Activated CD8-positive, alpha-beta T cell treated with anti-CD3 and anti-CD28 coated beads for 36 hours (primary cell): ENCODE results near the gene CD6. TPM values are rescaled to one million over a fixed set of nuclear protein-coding genes. Genes with fewer than 3 reads are reported as not detected.

Experiments
- ATAC-seq: fragments of 200-7000 bp; cut with Tn5 transposase; one replicate; pipeline ENCODE4 v1.10.0; 2021; ENCODE audit warnings: mild to moderate bottlenecking, moderate library complexity
- CTCF ChIA-PET: fragments of 350-600 bp; sonication (Branson Sonifier 250); formaldehyde crosslinking; loops from one replicate; lab custom pipeline; 2021; ENCODE audit warnings: antibody characterized with exemption; lab: Charles Lee
- POLR2A ChIA-PET: fragments of 350-600 bp; sonication (Branson Sonifier 250); formaldehyde crosslinking; loops from one replicate; lab custom pipeline; 2021; ENCODE audit warnings: antibody characterized with exemption; lab: Charles Lee
- DNase-seq: peaks from one replicate; pipeline ENCODE4 v3.0.0-alpha.2; 2020
- H3K27ac Mint-ChIP-seq: one replicate; pipeline ENCODE4 v1.8.0; 2021; ENCODE audit warnings: mild to moderate bottlenecking, mixed read lengths
- H3K27me3 Mint-ChIP-seq: one replicate; pipeline ENCODE4 v1.8.0; 2021; ENCODE audit warnings: mixed read lengths
- H3K36me3 Mint-ChIP-seq: one replicate; pipeline ENCODE4 v1.8.0; 2021; ENCODE audit warnings: low read depth, mixed read lengths
- H3K4me1 Mint-ChIP-seq: one replicate; pipeline ENCODE4 v1.8.0; 2021; ENCODE audit warnings: low read depth, mixed read lengths
- H3K4me3 Mint-ChIP-seq: one replicate; pipeline ENCODE4 v1.8.0; 2021; ENCODE audit warnings: mild to moderate bottlenecking, moderate library complexity, mixed read lengths
- H3K9me3 Mint-ChIP-seq: one replicate; pipeline ENCODE4 v1.8.0; 2021; ENCODE audit warnings: mixed read lengths
- intact Hi-C: fragments of 100-400 bp; cut with micrococcal nuclease; formaldehyde crosslinking; loops from one replicate; pipeline ENCODE4 v1.10.0; 2022
- total RNA-seq, 2 experiments: library from RNA; stranded (reverse); gene quantifications; one replicate each; pipeline ENCODE4 v1.2.3, GENCODE V29; 2021
- TF ChIP-seq, protein P1 (sequence below): fragments of 200-600 bp; IDR thresholded peaks from one replicate; pipeline ENCODE4 v1.8.0; 2022; ENCODE audit warnings: antibody characterized with exemption, mild to moderate bottlenecking

The CD6 gene
- total RNA-seq, 2 experiments from 2014 or later = 196 to 201 TPM

DNA sequence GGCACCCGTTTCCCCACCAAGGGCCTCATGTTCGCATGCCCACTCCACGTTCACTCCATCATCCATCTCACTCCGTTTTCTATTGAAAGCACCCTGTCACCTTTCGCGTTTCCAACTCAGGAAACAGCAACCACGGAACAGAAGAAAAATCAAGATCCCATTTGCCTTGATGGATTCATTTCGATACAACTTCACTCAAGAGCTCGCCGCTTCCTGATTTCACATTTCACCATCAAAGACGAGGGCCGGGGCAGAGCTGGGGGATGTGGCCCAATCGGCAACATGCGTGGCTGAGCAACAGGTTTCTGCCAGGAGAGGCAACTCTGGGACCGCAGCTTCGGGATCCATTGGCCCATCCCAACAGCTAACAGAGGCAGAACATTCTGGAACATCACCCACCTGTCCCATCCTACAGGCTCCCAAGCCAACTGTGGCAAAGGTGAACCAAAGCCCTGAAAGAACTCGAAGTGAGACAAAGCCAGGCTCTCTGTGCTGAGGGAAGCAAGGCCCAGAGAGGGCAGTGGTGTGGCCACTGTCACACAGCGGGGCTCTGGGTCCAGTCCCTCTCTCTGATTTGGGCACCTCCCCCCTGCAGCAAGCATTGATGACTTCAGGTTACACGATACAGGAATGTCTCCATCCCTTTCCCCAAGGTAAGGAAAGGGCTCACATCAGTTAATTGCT, 94.6 kb downstream of the CD6 start:
- peak; percentile 74 for DNase-seq
- H3K4me3 Mint-ChIP-seq = peak overlapping the region; percentile 3
- ChIA-PET CTCF (interaction anchor here (0.6 to 1.0 kb wide), 2 partner anchors 46 to 213 kb away, joined by 3 to 5 read pairs; no protein-coding TSS in a partner anchor), POLR2A (interaction anchor here (0.8 to 3.2 kb wide), 14 partner anchors 9 to 95 kb away, joined by 3 to 15 read pairs (median 4); partner anchors contain the start of genes CD5 and CD6)
- ATAC-seq = no peak
- peak overlapping the region; percentile 61 for H3K27ac Mint-ChIP-seq
- TF ChIP-seq, protein P1, sequence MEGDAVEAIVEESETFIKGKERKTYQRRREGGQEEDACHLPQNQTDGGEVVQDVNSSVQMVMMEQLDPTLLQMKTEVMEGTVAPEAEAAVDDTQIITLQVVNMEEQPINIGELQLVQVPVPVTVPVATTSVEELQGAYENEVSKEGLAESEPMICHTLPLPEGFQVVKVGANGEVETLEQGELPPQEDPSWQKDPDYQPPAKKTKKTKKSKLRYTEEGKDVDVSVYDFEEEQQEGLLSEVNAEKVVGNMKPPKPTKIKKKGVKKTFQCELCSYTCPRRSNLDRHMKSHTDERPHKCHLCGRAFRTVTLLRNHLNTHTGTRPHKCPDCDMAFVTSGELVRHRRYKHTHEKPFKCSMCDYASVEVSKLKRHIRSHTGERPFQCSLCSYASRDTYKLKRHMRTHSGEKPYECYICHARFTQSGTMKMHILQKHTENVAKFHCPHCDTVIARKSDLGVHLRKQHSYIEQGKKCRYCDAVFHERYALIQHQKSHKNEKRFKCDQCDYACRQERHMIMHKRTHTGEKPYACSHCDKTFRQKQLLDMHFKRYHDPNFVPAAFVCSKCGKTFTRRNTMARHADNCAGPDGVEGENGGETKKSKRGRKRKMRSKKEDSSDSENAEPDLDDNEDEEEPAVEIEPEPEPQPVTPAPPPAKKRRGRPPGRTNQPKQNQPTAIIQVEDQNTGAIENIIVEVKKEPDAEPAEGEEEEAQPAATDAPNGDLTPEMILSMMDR = no peak
- no peaks in the 10 kb centered on the region for H3K9me3 Mint-ChIP-seq
- intact Hi-C loops = loop anchor here (5.0 kb wide), 1 partner anchor 46 kb away; no protein-coding TSS in a partner anchor
- peaks cover 83% of the 10 kb centered on the region for H3K4me1 Mint-ChIP-seq
- no peaks in the 10 kb centered on the region for H3K27me3 Mint-ChIP-seq
- peaks cover 60% of the 10 kb centered on the region for H3K36me3 Mint-ChIP-seq

DNA sequence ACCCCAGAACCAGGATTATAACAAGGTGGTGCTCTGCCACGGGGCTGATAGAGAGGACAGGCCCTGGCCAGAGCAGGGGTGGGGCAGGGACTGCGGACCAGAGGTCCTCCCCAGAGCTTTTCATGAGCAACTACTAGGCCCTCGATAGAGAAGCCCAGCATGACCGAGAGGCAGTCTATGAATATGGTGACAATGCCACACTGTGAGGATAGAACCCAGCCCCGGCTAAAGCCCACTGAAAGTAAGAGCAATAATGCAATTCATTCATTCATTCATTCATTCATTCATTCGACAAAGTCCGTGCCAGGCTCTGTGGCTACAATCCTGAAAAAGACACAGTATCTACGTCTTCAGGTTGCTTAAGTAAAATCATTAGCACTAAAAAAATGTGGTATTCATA, 95.2 kb downstream of the CD6 start:
- Mint-ChIP-seq H3K36me3 (peaks cover 63% of the 10 kb centered on the region), H3K9me3 (no peaks in the 10 kb centered on the region), H3K27ac (no peak overlapping the region), H3K4me3 (no peak overlapping the region), H3K27me3 (no peaks in the 10 kb centered on the region), H3K4me1 (peaks cover 84% of the 10 kb centered on the region)
- CTCF ChIA-PET = interaction anchor here (0.6 to 1.1 kb wide), 6 partner anchors 15 to 213 kb away, joined by 3 to 5 read pairs (median 3); no protein-coding TSS in a partner anchor
- DNase-seq (no peak), ATAC-seq (no peak)
- intact Hi-C loops = loop anchor here (5.0 kb wide), 1 partner anchor 46 kb away; no protein-coding TSS in a partner anchor
- POLR2A ChIA-PET = interaction anchor here (0.8 to 3.2 kb wide), 14 partner anchors 10 to 203 kb away, joined by 3 to 15 read pairs (median 4); partner anchors contain the start of genes CD5 and CD6
- TF ChIP-seq, protein P1 = no peak

DNA sequence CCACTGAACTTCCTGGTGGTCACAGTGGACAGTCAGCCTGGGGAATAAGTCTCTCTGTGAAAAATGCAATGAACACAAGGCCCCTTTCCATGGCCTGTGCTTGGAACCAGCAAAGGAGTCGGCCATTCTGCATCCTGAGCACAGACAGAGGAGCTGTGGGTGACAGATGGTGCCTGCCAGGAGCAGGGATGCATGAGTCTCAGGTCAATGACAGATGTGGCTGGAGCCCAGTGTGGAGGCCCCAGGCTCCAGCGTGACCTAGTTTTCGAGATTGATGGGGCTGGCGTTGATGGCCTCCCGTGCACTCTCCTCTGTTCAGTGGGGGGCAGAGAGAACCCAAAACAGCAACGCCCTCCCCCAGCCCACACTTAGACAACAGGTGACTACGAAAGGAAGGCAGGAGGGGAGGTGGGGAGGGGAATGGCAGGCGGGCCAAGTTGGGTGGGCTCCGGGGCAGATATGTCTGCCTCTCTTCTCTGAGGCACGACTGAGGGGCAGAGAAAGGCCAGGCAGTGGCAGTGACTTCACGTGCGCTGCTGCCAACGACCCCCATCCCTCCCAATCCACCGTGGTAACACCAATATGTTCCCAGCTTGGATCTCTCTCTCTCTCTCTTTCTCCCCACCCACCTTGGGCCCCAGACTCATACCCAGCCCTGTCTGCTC, 96.4 kb downstream of the CD6 start:
- Mint-ChIP-seq H3K4me1 (peaks cover 87% of the 10 kb centered on the region), H3K36me3 (peaks cover 67% of the 10 kb centered on the region), H3K4me3 (no peak overlapping the region), H3K9me3 (no peaks in the 10 kb centered on the region), H3K27ac (no peak overlapping the region), H3K27me3 (no peaks in the 10 kb centered on the region)
- ChIA-PET CTCF (interaction anchor here (0.7 to 1.1 kb wide), 3 partner anchors 23 to 74 kb away, joined by 3 read pairs; no protein-coding TSS in a partner anchor), POLR2A (interaction anchor here (0.8 to 3.2 kb wide), 9 partner anchors 10 to 204 kb away, joined by 3 to 15 read pairs (median 3); no protein-coding TSS in a partner anchor)
- ATAC-seq (no peak), DNase-seq (no peak)
- TF ChIP-seq, protein P1 = no peak
- intact Hi-C loops = loop anchor here (5.0 kb wide), 1 partner anchor 44 kb away; no protein-coding TSS in a partner anchor

DNA sequence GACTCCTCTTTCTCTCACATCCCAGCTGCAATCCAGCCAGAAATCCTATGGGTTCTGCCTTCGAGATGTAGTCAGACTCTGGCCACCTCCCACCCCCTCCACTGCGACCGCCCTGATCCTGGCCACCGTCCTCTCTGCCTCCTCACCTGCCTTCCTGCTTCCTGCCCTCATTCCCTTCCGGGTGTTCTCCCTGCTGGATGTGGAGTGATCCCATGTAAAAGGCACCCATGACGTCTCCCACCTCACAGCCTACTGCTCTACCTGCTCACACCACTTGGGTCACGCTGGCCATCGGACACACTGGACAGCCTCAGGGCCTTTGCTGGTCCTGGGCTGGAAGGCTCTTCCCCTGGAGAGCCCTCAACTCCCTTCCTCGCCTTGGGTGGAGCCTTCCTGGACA, 97.1 kb downstream of the CD6 start:
- TF ChIP-seq, protein P1 = no peak
- Mint-ChIP-seq H3K4me3 (no peak overlapping the region), H3K36me3 (peaks cover 65% of the 10 kb centered on the region), H3K9me3 (no peaks in the 10 kb centered on the region), H3K27ac (no peak overlapping the region), H3K4me1 (peaks cover 85% of the 10 kb centered on the region), H3K27me3 (no peaks in the 10 kb centered on the region)
- intact Hi-C loops = loop anchor here (5.0 kb wide), 1 partner anchor 44 kb away; no protein-coding TSS in a partner anchor
- no peak for ATAC-seq
- ChIA-PET POLR2A (interaction anchor here (1.5 to 3.2 kb wide), 3 partner anchors 41 to 45 kb away, joined by 3 to 15 read pairs (median 5); no protein-coding TSS in a partner anchor), CTCF (interaction anchor here (3.1 kb wide), 1 partner anchor 60 kb away, joined by 11 read pairs; no protein-coding TSS in a partner anchor)
- DNase-seq = no peak
